WERI-Rb-1 (cell line): Measurements from ENCODE around the gene CPZ.

ENCODE experiments used
- DNase-seq: peaks from one replicate; pipeline ENCODE4 v3.0.0-alpha.2; 2020
- H3K27ac ChIP-seq: fragments of 250-450 bp; sonication (Bioruptor Pico); 2 replicates; pipeline ENCODE4 v1.5.1; 2020; ENCODE audit warnings: mild to moderate bottlenecking, moderate library complexity
- H3K27me3 ChIP-seq: fragments of 250-450 bp; sonication (Bioruptor Pico); 2 replicates; pipeline ENCODE4 v1.5.1; 2021; ENCODE audit warnings: mild to moderate bottlenecking, low read depth, moderate library complexity; ENCODE audit not compliant: insufficient read depth, severe bottlenecking
- H3K36me3 ChIP-seq: fragments of 250-450 bp; sonication (Bioruptor Pico); 2 replicates; pipeline ENCODE4 v1.5.1; 2020; ENCODE audit warnings: mild to moderate bottlenecking, moderate library complexity
- H3K4me3 ChIP-seq: 2 replicates; pipeline ENCODE4 v1.5.1; 2011; ENCODE audit warnings: low read depth, mild to moderate bottlenecking, control low read depth, low read length
- H3K9me3 ChIP-seq: fragments of 250-450 bp; sonication (Bioruptor Pico); 2 replicates; pipeline ENCODE4 v1.5.1; 2021; ENCODE audit warnings: mild to moderate bottlenecking, moderate library complexity; ENCODE audit not compliant: severe bottlenecking
- TF ChIP-seq, protein P1 (sequence below): IDR thresholded peaks from 2 replicates; pipeline ENCODE4 v1.5.1; 2011; ENCODE audit warnings: low read depth, mild to moderate bottlenecking, control low read depth, inconsistent platforms, low read length

The CPZ gene

GRCh38 chr4:8558080-8558960, 34.2 kb upstream of the CPZ start:
- Histone ChIP-seq H3K27ac (no peak overlapping the region), H3K36me3 (no peaks in the 10 kb centered on the region), H3K27me3 (no peaks in the 10 kb centered on the region), H3K4me3 (no peak overlapping the region), H3K9me3 (no peaks in the 10 kb centered on the region)
- DNase-seq, result no peak
- TF ChIP-seq, protein P1, sequence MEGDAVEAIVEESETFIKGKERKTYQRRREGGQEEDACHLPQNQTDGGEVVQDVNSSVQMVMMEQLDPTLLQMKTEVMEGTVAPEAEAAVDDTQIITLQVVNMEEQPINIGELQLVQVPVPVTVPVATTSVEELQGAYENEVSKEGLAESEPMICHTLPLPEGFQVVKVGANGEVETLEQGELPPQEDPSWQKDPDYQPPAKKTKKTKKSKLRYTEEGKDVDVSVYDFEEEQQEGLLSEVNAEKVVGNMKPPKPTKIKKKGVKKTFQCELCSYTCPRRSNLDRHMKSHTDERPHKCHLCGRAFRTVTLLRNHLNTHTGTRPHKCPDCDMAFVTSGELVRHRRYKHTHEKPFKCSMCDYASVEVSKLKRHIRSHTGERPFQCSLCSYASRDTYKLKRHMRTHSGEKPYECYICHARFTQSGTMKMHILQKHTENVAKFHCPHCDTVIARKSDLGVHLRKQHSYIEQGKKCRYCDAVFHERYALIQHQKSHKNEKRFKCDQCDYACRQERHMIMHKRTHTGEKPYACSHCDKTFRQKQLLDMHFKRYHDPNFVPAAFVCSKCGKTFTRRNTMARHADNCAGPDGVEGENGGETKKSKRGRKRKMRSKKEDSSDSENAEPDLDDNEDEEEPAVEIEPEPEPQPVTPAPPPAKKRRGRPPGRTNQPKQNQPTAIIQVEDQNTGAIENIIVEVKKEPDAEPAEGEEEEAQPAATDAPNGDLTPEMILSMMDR, result no peak

- no peaks in the 10 kb centered on the region for H3K27me3 ChIP-seq
- H3K27ac ChIP-seq, result no peak overlapping the region
- H3K4me3 ChIP-seq, result no peak overlapping the region
- no peaks in the 10 kb centered on the region for H3K36me3 ChIP-seq
- DNase-seq, result no peak
- TF ChIP-seq, protein P1, result no peak
- H3K9me3 ChIP-seq, result no peaks in the 10 kb centered on the region
Measured at GRCh38 chr4:8559011-8559410, 33.6 kb upstream of the CPZ start.

DNA sequence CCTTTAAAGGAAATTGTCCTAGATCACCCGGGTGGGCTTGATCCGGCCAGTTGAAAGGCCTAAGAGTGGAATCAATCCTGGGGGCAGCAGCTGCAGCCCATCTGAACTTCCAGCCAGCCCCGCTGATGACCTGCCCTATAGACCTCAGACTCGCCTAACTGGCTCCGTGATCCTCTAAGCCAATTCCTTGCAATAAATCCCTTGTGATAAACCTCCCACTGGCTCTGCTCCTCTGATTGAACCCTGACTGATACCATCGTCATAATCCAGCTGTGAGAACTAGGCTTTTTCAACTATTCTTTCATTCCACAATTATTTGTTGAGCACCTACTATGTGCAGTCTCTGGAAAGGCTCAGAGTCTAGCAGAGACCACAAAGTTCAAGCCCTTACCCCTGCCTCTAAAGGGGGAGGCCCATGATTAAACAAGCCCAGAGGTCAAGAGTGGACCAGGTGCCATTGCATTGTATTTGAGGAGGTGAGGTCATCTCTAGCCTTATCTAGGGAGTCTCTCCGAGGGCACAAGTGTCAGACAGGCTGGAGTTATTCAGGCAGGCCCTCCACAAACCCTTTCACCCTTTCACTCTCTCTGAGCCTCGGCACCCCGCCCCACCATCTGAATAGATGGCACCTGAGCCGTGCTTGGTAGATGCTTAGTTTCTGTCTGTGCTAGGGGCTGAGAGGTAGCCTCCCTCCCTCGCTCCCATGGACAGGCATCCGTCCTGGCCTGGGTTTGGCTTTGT, 32.9 kb upstream of the CPZ start:
- peak; percentile 27 for DNase-seq
- Histone ChIP-seq H3K36me3 (no peaks in the 10 kb centered on the region), H3K9me3 (no peaks in the 10 kb centered on the region), H3K27me3 (no peaks in the 10 kb centered on the region), H3K27ac (no peak overlapping the region), H3K4me3 (no peak overlapping the region)
- TF ChIP-seq, protein P1, result no peak

DNA sequence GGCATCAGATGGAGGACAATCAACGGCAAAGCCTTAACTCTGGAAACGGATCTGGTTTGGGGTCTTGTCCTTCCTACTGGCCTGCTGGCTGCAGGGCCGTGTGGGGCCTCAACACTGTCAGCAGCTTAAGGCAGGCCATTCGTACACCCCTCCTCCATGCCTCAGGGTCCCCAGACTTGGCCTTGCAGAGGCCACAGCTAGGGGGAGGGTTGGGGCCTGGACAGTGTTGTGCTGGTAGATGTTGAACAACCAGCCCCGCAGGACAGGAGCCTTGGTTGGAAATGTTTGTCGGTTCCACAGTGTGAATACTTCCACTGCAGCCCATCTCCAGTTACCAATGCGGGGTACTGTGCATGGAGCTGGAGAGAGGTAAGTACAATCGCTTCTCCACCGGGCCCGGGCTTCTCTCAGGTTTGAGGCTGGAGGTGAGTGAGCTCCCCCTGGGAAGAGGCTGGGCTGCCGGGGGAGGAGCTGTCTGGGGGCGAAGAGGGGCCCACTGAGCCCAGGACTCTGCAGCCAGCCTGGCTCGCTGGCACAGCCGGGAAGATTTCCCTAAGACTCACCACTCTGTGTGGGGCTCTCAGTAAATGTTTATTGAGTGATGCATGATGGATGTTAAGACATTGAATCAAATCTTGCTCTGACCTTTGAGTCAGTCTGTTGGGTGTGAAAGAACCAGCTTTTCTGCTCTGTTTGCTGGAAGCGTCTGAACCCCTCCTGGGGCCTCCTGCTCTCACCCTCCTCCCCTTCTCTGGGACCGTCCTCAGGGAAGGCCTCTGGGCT, 32.1 kb upstream of the CPZ start:
- TF ChIP-seq, protein P1, result no peak
- DNase-seq, result no peak
- H3K27ac ChIP-seq, result no peak overlapping the region
- H3K4me3 ChIP-seq, result no peak overlapping the region
- H3K9me3 ChIP-seq, result no peaks in the 10 kb centered on the region
- no peaks in the 10 kb centered on the region for H3K36me3 ChIP-seq
- no peaks in the 10 kb centered on the region for H3K27me3 ChIP-seq

- DNase-seq, result no peak
- Histone ChIP-seq H3K27ac (no peak overlapping the region), H3K9me3 (no peaks in the 10 kb centered on the region), H3K4me3 (no peak overlapping the region), H3K36me3 (no peaks in the 10 kb centered on the region), H3K27me3 (no peaks in the 10 kb centered on the region)
- TF ChIP-seq, protein P1, result no peak
Measured at GRCh38 chr4:8564595-8564994, 28.0 kb upstream of the CPZ start.
